ENCODE measurements around the gene C17orf100.
"Not testable (repeated sequence)": the region's sequence is repeated elsewhere in the genome, so short reads cannot be mapped to it uniquely, and the experiment has no call there.

DNA sequence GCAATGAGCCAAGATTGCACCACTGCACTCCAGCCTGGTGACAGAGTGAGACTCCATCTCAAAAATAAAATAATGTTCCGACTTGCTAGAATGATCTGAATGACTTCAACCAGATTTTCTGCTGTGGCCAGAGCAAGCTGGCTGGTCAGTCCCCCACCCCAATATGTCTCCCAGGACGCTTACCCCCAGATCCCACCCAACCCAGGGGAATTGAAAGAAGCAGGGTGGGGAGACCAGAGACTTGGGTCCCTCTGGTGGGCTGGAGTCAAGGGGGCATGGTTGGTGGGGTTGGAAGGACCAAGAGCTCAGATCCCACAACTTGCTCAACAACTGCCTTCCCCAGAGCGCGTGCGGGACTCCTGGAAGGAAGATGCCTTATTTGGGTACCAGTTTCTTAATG lies 6.8 kb downstream of the C17orf100 start:
- TF ChIP-seq, protein P1, sequence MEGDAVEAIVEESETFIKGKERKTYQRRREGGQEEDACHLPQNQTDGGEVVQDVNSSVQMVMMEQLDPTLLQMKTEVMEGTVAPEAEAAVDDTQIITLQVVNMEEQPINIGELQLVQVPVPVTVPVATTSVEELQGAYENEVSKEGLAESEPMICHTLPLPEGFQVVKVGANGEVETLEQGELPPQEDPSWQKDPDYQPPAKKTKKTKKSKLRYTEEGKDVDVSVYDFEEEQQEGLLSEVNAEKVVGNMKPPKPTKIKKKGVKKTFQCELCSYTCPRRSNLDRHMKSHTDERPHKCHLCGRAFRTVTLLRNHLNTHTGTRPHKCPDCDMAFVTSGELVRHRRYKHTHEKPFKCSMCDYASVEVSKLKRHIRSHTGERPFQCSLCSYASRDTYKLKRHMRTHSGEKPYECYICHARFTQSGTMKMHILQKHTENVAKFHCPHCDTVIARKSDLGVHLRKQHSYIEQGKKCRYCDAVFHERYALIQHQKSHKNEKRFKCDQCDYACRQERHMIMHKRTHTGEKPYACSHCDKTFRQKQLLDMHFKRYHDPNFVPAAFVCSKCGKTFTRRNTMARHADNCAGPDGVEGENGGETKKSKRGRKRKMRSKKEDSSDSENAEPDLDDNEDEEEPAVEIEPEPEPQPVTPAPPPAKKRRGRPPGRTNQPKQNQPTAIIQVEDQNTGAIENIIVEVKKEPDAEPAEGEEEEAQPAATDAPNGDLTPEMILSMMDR (IDR thresholded peaks at IDR 0.05 in 8 of 11, conservative IDR thresholded peaks at IDR 0.05 in 3 of 11), result not testable (repeated sequence)
- not testable (repeated sequence) for TF ChIP-seq POLR2A (IDR thresholded peaks at IDR 0.05)

Measured in spleen (tissue), 7 donors.